Pons (tissue), 1 donor: ENCODE measurements around the gene HEYL.

Source experiments
- DNase-seq: peaks from one replicate; pipeline ENCODE4 v3.0.0-alpha.2; 2016; ENCODE audit warnings: low spot score

Gene HEYL

DNA sequence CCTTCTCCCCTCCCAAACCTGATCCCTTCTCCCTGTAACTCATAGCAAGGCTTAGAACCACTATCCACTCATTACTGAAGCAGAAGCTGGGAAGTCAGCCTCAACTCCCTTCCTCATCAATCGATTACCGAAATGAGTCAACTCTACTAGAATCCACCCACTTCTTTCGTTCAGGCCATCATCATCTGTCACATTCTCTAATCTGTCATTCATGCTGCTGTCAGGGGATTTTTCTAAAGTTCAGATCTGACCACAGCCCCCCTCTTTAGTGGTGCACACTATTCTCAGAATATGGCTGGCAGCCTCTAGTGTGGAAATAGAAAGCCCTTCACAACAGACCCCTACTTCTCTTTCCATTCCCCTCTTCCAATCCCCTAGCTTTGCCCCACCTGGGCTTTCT is 27.3 kb upstream of the HEYL start:
- DNase-seq, result no peak

DNA sequence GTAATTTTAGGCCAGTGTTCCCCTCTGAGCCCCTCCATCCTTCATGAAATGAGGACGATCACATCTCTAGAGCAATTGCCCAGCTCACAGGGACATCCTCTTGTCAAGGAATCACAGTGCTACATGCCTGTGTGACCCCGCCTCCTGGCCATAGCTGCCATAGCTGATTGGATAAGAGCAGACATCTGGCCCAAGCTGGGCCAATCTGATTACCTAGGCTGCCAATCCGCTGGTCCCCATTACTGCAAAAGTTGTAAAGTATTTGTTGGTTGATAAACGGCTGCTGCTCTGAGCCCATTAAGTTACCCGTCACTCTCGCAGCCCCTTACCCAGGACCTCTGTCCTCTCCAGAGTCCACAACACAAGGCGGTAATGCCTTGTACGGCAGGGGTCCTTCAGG is 24.1 kb upstream of the HEYL start:
- DNase-seq, result no peak

DNA sequence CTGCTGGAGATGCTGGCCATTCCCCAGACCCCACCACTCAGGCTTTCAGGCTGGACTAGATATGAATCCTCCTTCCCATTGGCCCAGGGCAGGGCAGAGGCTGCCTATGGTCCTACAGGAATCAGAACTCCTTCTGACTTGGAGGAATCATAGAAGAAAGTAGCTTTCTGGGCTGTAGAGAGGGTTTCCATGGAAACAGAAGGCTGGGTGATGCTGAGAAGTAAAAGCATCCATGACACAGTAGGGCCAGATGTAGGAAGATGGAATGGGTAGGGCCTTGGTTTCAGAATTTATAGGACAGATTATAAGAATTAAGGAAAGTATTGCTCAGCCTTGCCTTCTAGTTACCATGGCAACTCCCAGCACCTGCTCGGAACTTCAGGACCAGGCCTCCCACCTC is 23.4 kb upstream of the HEYL start:
- no peak for DNase-seq

DNA sequence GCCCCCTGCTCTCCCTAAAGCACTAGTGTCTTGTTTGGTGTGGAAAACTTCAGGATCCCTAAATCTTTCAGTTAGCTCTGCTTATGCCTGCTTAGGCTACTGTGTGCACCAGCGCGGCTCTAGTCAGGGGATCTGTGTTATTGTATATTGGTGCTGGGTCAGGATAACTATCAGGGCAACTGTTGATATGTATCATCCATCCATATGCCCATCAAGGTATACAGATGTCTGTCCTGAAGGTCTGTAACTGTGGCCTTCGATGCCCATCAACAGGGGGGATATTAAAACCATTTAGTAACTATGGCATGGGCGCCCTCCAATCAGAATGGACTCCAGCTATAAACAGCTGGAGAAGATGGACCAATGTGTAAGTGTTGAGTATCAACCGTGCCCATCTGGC is 20.1 kb upstream of the HEYL start:
- DNase-seq, result no peak

DNA sequence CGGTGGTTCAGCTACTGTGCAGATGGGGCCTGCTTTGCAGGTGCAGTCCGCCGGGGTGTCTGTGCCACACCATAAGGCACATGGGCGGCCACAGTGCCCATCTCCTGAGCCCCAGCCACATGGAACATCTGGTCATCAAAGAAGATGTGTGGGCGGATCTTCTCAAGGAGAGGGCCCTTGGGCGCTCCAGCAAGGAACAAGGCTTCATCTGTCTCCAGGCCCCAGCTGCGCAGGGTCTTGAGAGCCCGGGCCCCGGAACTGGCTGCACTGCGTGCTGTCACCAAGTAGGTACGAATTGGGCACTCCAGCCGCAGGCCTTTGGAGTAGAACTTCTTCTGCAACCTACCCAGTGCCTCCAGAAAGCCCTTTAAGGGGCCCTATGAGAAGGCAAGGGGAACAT is 19.7 kb upstream of the HEYL start:
- no peak for DNase-seq

DNA sequence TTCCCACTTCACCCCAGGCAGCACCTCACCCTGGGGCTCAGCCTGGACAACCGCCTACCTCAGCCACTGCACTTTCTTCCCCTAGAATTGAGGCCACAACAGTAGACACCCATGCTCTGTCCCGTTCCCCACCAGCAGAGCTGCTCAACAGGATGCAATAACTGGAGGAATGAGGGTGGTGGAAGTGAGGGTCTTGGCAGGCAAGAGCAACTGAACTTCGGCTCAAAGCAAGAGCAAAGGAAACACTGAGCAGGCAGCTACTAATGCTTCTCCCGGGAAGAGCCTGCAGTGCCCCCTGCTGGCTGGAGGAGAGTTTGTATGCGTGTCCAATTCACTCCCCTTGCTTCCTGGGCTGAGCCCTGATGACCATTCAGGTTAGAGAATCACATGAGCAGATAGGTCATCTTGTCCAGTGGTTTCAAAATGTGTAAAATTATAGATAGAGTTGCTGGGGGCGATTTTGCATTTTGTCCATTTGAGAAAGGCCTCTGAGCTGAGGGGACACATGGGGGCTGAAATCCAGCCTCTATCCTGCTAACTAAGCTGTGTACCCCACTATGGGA is 18.6 kb upstream of the HEYL start:
- DNase-seq, result peak; percentile 53

DNA sequence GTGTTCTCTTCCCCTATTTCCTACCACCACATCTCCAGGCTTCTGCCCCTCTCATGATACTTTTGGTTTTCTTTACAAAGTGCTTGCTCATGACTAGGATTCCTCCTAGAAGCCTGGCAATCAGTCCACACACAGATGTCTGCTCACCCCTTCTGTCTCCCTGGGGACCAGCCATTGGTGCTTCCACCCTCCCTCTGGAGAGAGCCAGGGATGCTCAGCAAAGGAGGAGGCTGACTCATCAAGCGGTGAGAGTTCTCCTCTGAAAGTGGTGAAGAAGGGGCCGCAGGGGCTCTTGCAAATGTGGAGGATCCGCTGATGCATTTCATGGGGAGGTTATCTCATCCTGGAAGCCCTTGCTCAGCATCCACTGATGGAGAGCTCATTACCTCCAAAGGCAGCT is 18.0 kb upstream of the HEYL start:
- no peak for DNase-seq

DNA sequence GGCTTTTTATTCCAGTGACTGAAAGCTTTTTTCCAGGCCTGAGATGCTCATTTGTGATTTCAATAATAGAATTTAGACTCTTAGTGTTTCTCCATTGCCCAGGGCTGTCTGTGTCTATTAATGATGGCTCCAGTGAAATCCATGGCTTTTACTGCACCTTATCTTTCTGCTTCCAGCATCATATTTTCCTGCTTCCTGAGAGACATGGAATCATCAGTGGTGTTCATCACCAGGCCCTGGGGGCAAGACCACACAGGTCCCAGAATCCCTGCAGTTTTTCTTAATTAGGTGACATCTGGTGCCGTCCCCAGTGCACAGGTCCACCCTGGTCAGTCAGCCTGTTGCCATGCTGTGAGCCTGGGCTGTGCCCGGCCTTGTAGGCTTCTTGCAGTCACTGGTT is 16.9 kb upstream of the HEYL start:
- no peak for DNase-seq

DNA sequence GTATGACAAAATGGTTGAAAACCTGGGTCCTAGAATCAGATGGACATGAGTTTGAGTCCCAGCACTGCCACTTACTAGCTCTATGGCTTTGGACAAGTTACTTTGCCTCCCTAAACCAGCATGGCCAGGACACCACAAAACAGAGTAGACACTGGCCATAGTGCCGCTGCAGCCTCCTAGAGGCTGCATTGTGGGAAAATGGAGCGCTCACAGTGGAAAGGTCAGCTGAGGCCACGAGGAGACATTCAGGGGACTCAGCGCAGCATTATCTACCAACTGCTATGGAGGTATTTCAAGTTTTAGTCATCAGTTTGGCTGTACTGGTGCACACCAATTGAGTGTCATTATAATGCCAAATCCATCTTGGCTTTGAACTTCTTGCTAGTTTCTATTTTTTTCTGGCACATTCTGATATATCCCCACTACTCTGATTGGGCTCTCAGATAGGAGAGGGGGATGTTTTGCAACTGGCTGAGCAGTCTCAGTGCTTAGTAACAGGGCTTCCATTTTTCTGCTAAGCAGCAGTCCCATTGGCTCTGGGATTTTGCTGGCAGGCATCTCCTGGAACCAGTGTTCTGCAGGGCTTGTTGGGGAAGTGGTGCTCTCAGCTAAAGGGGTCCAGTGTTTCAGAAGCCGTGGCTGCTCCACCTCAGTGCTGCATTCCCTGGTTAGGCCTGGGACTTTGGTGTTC is 16.3 kb upstream of the HEYL start:
- no peak for DNase-seq

GRCh38 chr1:39654291-39654690 is 14.8 kb upstream of the HEYL start:
- DNase-seq, result no peak

DNA sequence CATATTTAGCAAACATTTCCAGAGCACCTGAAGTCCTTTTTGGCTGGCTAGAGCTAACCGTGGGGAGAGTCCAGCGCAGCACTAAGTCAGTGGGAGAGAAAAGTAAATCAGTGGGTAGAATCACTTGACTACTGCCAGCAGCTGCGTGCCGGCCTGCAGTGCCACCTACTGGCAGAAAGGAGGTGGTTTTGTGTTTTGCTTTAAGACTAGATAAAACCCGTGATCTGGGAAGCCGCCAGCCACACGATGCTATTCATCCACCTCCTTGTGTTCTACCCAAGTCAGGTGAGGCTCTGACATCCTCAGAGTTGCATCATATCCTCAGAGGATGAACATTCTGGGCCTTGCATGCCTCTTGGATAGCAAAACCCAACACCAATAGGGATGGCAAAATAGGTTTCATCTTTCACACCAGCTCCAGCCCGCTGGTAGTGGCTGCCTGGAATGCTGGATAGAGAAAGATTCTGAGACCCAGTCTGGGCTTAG is 14.1 kb upstream of the HEYL start:
- DNase-seq, result peak; percentile 82

GRCh38 chr1:39652554-39652953 is 13.1 kb upstream of the HEYL start:
- DNase-seq, result no peak

DNA sequence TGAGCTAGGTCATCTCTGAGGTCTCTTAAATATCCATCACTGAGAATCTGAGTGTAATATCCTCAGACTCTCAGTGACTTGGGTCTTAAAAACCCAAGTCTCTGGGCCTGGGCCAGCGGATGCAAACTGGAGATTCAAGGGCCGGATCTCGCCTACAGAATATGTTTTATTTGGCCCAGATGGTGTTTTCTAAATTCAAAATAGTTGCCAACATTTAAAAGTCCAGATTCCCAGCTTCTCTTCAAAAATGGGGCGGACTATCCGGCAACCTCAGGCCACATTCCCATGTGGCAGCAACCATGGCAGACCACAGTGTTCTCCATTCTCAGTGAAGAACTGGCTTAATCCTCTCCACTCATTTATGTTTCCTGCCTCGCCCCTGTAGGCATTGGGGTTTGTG is 12.7 kb upstream of the HEYL start:
- no peak for DNase-seq

DNA sequence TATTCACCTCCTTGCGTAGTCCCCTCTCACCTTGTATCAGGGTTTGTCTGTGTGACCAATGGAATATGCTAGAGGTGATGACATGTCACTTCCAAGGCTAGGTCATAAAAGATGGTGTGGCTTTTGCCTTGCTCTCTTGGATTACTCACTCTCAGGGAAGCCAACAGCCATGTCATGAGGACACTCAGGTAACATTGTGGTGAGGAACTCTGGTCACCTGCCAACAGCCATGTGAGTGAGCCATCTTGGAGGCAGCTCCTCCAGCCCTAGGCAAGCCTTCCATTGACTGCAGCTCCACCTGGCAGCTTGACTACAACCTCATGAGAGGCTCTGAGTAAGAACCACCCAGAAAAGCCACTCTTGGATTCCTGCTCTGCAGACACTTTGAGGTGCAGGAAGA is 11.0 kb upstream of the HEYL start:
- no peak for DNase-seq

DNA sequence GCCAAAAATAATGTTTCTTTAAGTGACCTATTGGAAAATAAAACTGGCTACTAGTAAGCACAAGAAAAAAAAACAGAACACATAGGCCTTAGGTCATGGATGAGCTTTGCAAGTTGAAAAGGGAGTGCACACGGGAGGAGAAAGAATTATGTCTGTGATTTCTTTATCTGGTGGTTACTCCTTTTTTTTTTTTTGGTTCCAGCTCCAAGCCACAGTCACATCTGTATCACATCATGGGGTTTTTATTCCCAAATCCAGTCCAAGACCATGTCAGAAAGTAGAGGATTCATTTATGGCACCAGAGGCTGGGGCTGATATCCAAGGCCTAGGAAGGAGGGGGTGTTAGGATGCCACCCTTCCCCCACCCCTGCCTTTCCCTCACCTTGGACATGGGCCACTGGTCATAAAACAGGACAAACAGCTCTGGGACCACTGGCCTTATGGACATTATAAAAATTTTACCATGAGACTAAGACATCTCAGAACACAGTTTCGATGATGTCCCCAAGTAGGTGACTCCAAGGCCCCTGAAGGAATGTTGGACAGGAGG is 10.3 kb upstream of the HEYL start:
- DNase-seq, result no peak

GRCh38 chr1:39648496-39648895 is 9.1 kb upstream of the HEYL start:
- no peak for DNase-seq

GRCh38 chr1:39647247-39647646 is 7.8 kb upstream of the HEYL start:
- DNase-seq, result no peak

DNA sequence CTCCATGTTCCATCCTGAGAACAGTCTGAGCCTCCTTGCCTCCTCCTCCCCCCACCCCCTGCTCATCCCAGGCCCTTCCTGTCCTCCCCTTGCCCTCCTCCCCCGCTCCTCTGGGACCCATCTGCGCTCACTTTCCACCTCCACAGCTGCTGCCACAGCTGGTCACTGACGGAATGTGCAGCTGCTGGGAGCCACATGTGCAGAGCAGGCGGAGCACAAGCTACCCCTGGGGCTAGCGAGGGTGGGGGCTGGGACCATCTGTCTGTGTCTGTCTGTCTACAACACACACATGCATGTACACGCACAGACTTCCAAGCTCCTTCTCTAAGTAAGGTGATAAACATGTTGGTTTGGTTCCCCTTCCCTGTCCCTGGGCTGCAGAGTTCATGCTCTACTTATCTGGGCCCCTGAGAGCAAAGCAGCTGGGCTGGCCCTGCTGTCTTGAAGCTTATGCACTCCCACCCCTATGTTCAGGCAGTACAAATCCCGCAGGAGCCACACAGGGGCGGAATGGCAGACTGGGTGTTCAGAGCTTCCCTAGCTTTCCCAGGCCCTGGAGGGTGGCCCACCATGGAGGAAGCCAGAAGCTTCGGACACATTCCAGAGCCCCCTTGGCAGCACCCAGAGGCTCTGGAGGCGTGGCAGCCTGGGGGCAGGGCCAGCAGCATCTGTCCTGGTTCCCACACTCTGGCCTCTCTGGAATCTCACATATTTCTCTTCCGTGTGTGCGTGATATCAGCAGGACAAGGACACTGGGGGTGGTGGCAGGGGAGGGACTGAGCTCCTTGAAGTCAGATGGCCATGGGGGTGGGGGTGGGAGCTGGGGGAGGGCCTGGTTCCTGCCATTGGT is 7.0 kb upstream of the HEYL start:
- DNase-seq, result no peak

DNA sequence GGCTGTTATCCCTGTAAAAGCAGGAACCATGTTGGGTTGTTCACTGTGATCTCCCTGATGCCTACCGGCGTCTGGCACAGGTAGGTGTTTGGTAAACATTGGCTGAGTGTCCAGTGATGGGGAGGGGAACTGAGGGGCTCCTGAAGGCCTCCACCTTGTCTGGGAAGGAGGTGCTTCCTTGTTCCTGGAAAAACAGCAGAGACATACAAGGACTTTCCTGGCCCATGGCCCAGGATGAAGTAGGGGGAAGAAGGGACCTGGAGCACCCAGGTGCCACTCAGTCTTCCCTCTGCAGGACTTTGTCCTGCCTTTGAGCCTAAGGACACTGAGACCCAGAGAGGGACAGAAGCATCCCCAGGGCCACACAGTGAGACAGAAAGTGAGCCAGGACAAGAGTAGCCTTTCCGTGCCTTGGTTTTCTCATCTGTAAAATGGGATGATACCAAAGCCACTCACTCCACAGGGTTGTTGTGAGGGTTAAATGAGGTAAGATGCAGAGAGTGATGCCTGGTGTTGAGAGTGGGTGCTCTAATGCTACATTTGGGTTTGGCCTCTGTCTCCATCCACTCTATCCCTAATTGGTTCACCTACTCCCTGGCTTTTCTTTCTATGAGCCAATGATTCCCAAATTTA is 6.1 kb upstream of the HEYL start:
- no peak for DNase-seq

- no peak for DNase-seq
Measured at GRCh38 chr1:39643705-39644104, 4.3 kb upstream of the HEYL start.

- DNase-seq, result no peak
Measured at GRCh38 chr1:39642796-39643195, 3.4 kb upstream of the HEYL start.

DNA sequence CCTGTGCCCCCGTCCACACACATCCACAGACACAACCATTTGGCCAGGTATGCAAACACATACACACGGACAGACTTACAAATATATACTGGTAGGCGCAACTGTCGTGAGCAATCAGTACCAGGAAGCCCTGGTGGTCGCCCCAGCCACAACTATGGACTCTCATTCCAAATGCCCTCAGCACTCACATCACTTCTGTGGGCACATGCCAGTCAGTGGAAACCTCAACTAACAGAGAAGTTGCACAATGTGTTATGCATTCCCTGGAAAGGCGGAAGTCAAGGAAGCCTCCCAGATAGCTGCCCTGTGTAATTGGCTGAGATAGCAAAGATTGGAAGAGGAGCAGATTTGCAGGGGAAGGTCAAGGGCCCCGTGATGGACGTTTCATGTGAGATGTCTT is 1.4 kb upstream of the HEYL start:
- DNase-seq, result no peak

DNA sequence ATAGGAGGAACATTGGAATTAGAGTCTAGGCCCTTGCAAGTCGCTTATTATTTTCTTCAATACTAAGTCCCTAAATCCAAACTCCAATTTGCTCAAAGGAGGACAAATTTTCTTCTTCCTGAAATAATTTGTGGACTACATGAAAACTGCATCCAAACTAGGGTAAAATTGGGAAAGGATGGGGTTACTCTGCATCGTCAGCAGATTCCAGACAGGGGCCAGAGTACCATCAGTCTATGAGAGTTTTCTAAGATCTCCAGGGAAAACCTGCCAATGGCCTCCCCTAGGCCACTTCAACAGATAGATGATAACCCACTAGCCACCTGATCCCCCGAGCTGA is 508 bp downstream of the HEYL start:
- no peak for DNase-seq
